NOMO-1 (cell line): ENCODE data around the gene HSPBP1.

Experiments used
- DNase-seq, 2 experiments: peaks; one replicate each; lab custom pipeline; 2025; ENCODE audit not compliant: unreplicated experiment in 2 of 2; lab: John Stamatoyannopoulos, UW

HSPBP1 gene

DNA sequence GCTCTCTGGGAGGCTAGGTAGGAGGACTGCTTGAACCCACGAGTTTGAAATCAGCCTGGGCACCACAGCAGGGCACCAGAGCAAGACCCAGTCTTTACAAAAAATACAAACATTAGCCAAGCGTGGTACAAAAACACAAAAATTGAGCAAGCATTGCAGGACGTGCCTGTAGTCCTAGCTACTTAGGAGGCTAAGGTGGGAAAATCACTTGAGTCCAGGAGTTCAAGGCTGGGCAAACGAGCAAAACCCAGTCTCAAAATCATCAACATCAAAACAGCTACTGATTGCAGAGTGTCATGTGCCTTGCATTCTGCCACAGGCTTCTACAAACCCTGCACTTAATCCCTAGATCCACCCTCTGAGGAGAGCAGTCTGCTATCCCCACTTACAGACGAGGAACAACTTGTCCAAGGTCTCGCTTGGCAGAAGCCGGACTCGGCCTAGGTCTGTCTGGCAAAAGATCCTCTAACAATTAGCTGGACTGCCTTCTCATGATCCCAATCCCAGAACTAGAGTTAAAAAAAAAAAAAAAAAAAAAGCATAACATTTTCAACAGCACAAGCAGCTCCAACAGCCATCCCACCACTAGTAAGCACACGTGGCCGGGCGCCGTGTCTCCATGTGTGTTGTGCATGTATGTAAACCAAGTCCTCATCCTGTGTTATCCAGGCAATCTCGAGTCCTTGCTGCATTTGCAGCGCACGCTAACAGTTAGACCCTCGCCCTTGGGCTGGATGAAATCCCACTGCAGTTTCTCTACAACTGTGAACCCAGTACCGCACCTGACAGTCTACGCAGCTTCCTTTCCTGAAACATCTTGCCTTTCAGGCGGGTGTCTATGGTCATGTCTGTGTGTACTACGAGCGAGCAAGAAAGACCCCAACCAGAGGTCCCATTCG lies 23.1 kb downstream of the HSPBP1 start:
- no peak for DNase-seq

DNA sequence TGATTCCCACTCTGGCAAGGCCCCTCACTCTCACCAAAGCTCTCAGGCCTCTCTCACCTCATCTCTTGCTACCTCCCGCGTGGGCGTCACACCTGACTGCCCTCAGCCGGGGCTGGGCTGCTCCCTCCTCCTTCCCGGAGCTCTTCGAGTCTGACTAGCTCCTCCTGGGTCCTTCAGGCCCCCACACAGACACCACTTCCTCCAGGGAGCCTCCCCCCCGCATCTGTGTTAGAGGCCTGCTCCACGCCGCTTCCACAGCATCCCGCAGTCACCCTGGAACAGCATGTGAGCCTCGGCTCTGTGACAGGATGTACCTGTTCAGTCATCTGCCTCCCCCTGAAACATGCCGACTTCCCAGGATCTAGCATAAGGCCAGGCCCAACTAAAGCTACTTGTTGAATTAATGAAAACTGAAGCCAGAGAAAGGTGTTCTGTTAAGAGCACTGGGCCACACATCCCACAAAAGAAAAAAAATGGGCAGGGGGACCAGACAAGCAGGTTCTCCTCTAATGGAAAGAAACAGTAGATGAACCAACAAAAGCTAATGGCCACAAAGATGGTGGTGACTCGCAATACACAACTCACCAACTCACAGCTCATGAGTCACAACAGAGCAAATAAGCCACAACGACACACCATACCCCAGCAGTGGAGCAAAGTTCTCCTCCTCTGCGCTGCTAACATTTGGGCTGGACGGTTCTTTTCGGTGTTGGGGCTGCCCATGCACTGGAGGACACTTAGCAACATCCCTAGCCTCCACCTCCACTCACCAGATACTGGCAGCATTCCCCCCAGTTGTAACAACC lies 24.1 kb downstream of the HSPBP1 start:
- DNase-seq: peak in 1 of 2 experiments; percentile 28

DNA sequence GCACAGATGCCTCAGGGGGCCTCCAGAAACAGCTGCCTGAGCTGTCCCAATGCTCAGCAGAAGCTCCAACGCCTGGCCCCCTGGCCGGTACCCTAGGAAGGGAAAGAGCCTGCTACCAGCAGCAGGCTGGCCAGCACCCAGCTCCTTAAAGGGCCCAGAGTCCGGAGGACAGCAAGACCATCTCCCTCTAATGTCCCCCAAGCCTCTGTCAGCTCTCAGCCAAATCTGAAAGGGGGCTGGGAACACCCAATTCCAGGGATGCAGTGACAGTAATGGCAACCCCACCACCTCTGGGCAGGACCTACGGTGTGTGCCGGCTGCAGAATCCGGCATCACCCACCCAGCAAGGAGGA lies 25.3 kb downstream of the HSPBP1 start:
- DNase-seq: no peak

DNA sequence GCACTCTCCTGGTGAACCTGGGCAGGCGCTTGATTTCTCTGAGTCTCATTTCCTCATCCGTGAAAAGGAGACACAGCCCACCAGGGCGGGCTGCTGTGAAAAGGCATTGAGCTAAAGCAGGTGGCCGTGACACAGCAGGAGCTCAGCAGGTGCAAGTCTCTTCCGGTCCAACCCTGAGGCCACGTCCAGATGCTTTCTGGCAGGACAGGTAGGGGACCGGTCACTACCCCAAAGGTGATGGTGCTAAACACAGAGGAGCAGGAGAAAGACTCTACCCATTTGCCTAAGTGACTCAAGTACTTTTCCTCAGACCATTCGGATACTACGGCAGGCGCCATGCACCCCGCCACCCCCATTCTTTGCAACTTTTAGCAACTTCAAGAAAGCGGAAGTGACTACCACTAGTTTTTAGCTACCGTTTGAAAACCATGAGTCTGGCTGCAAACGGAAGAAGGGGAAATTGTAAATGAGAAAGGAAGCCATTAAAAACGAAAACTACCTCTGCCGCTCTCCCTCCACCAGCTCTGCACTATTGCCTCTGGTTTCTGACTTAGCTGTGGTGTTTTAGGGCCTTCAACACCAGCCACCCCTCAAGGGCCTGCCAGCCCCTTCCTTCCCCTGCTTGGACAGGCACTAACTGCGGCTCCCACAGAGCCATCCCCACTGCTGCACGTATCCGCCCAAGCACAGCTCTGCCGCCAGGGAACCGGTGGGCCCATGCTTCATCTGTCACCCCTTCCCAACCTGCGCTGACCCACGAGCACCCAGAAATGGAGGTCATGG lies 25.9 kb downstream of the HSPBP1 start:
- DNase-seq: peak; percentile 93 to 94

DNA sequence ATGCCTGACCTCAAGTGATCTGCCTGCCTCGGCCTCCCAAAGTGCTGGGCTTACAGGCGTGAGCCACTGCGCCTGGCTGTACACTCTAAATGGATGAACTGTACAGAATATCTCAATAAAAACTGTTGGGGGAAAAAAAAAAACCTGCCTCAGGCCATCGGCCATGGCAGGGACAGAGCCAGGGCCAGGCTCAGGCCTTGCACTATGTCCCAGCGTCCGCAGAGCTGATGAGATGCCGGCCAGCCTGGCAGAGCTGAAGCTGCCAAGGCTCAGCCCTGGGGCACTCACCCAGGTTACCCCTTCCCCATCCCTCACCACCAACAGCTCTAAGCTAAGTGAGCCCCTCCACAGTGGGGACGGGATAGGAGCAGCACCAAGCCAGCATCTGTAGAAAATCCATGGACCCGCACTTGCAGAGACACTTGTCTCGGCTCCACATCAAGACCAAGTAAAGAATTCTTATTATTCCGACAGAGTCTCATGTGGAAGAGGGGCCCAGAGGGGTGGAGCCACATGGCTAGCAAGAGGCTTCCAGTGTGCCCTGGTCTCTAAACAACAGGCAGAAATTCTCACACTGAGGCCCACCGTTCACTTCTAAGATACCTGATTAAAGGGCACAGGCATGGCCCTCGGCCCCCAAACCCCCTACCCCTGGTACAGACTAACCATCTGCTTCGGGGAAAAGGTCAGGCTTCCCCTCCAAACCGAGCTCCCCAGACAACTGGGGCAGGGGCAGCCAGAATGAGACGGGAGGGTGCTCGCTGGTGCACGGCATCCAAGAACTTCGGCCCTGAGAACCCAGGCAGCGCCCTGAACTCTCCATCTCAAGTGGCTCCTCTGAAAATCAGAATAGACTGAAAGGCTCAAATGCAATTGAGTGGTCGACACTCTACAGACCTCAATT lies 26.9 kb downstream of the HSPBP1 start:
- DNase-seq: no peak

DNA sequence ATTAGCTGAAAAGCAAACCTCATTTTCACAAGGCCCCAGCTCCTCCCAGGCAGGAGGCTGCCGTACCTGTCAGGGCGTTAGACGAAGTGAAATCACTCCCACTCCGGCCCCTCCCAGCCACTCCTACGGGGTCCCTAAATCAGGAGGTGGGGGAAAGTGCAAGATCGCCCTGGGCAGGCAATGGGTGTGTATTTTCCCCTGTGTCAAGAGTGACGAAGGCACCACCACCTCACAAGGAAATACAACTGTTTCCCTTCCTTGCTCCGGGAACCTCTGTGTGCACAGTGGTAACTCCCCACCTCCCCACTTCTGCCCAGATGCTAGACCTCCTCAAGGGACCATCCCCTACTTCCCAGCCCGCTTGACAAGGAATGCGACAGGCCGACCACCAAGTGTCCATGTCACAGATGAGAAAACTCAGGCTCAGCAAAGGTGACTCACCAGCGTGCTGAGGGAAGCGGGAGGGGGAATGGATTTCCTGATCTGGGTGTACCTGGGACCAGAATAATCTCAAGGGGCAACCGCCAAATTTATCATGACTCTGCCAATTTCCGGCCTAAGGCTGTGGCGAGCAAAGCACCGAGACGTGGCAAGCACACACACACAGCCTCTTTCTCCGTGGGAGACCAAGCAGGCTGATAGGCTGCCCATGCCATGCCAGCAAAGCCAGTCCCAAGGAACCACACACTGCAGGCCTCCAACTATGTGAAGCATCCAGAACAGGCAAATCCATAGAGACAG lies 28.4 kb downstream of the HSPBP1 start:
- no peak for DNase-seq

DNA sequence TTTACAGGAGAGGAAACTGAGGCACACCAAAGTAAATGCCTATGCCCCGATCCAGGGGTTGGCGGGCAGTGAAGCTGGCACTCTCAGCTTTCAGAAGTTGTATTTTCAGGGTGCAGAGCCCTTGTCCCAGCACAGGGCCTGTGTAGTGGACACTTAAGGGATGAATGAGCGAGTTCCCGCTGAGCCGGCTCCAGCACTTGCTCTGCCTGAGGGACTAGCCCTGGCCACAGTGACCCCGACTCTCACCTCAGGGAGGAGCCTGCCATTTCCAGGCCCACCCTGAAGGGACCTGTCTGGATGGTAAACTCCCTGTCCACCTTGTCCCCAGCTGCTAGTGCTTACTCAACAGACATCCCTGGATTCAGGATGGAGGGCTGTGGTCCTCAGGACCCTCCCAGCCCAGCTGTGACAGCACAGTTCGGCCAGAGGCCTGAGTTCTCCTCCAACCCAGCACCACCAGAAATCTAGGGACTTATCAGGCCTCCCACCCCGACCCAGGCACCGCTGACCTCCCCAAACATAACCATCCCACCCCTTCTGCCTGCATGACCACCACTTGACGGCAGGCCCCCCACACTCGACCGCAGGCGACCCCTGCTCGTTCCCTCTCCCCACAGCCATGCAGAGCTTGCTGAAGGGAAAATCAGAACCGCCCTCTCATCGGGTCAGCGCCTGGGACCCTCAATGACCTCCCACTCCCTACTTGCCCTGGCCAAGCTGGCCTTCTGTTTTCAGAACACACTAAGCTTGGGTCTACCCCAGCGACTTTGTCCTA lies 29.5 kb downstream of the HSPBP1 start:
- no peak for DNase-seq

DNA sequence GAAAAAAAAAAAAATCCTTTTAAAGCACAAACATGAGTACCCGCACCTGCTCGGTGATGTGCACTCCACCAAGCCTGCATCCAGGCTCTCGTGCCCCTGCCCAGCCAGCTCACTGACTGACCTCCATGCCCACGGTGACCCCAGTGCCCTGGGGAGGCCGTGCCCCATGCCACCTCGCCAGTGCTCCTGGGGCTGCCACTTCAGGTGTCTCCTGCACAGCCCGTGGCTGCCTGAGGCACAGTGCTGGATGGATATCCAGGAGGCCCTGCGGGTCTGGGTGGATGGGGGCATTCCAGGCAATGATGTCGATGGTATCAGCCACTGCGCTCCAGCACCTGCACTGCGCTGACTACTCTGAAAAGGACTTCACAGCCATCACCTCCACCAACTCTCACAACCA lies 30.1 kb downstream of the HSPBP1 start:
- DNase-seq: no peak

DNA sequence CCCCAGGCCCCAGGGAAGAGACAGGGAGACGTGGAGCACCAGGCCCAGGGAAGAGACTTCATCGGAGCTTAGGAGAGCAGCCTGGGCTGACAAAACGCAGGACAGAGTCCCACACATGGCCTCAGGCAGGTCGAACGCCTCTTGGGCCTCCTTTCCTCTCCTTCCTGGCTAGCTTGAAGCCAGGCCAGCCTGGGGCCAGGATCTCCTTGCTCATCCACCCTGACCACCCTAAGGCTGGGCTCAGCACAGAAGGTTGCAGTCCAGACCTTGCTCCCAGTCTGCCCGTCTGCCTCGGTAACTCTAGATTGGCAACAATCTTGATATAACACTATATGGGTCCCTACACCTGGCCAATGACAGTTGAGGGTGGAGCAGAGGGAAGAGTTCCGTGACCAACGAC lies 31.2 kb downstream of the HSPBP1 start:
- DNase-seq: no peak

DNA sequence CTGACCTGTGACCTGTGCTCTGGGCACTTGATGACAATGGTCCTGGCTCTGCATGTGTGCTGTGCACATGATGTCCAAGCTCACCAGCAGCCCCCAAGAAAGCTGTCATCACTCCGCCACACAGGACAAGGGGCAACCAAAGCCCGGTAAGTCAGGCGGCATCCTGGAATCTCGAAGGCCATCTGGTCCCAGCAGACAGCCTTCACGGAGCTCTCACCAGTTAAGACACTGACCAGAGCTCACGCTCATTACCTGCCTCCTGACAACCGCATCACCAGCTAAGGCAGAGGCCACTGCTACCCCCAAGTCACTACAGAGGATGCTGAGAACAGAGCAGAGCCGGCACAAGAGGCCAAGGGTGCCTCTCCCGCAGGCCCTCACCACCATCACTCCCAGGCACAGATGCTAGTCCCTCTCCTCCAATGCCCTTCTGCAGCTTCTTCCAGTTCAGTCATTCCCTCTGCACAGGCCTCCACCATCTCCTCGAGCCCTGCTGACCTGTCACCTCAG lies 31.7 kb downstream of the HSPBP1 start:
- DNase-seq: no peak

DNA sequence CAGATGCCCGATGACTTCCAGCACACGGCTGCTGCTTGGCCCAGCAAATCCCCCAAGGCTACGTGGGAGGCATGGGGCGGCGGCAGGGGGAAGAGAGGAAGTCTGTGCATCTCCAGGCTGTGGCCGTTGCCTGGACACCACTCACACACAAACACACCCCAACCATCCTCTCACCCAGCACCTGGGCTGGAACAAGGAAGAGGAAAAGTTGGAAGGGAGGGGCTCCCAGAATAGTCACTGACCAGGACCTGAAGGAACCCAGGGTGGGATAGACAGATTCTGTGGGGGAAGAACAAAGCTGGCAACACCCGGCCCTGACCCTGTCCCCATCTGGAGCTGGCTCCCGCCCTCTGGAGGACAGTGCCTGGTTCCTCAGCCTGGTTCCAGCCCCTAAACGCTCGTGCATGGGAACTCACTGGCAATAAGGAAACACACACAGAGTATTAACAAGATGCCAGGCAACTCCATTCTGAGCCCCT lies 32.2 kb downstream of the HSPBP1 start:
- DNase-seq: no peak

DNA sequence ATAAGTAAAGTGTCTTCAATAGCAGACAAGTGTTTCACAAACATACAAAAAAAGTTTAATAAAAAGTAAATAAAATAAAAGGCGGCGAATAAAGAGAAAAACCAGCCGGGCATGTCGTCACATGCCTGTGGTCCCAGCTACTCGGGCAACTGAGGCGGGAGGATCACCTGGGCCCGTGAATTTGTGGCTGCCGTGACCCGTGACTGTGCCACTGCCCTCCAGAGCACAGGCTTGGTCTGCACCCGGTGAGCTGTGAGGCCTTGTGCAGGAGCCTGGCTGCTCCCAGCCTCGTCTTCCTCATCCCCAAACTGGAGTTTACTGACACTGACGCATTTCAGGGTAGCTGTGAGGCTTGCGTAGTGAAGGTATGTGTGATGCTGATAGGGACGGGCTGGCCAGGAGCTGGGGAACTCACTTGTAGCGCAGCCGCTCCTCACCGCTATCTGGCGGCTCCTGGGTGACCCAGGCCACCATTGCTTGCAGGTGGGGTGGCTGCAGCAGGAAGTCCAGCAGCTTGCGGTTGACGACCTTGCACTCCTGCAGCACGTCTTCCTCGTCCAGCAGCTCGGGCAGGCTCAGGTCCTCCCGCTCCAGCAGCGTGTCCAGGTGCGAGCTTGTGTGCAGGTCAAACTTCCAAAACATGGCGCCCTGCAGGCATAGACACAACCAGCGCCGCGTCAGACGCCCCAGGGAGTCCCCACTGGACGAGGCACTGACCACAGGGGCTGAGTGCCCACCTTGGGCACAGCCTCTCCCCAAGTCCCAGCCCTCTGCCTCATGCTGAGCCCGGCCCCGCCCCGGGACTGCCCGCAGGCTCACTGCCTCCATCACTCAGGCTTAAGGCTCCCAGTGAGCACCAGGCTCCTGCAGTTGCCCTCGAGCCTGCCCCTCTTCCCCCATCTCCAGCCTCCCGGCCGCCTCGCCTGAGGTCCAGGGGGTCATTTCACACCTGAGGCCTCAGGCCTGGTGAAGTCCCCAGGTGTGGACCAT lies 33.2 kb downstream of the HSPBP1 start:
- DNase-seq: no peak

DNA sequence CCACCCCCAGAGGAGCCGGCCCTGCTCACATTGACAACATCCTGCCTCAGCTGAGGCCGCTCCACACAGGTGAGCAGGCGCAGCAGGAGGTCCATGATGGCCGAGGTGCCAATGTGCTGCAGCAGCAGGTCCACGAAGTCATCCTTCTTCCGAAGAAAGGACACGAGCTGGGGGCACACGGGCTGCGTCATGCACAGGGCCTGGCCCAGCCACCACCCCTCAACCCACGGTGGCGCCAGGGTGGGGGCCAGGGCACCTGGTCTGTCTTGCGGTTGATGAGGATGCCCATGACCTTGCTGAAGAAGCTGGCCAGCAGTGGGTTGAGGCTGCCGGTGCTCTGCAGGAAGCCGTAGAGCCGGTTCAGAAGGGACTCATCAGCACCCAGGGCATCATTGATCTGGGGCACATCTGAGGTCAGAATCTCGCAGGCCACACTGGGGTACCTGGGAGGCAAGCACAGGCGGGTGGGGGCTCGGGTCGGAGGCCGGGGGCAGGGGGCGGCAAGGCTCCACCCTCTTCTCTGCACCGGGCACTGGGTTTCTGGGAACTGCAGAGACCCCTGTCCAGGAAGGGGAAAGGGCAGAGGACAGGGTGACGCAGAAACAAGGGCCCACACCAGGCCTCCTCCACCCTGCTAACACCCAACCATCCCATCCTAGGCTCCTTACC lies 34.5 kb downstream of the HSPBP1 start:
- DNase-seq: no peak

DNA sequence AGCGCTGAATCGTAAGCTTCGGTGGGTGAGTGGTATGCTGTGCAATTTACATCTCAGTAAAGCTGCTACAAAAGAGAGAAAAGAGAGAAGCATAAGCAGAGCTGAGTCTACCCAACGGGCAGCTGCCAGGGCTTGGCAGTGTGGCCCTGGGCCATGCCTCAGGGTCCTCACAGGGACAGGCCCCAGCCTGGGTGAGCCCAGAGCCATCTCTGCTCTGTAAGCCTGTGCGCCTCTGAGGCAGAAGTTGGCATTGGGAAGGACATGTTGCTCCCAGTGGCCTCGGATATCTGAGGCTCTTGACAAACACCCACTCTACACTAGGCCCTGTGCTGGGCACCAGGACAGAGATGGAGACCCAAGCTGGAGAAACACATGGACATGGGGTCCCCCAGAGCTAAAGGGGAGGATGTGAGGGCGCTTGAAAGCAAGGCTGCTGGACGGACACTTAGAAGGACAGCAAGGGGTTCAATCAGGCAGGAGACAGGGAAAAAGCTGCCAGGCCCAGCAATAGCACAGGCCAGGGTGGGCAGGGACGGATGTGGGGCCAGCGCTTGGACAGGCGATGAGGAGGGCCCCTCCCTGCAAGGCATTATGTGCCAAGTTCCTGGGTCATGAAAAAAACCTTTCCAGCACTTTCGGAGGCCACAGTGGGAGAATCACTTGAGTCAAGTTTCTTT lies 35.8 kb downstream of the HSPBP1 start:
- DNase-seq: no peak

DNA sequence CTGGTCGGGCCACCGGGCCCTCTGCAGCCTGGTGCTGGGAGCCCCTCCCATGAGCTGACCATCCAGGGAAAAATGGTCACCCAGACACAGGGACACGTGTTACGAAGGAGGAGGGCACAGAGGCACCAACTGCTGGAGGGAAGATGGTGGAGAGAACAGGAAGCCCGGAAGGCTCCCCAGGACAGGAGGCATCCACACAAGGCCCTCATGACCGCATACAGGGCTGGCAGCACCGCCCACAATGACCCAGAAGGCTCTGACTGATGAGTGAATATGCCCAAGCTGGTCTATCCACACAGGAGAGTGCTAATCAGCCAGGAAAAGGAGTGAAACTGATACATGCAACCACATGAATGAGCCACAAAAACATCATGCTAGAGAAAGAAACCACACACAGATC lies 37.4 kb downstream of the HSPBP1 start:
- no peak for DNase-seq

DNA sequence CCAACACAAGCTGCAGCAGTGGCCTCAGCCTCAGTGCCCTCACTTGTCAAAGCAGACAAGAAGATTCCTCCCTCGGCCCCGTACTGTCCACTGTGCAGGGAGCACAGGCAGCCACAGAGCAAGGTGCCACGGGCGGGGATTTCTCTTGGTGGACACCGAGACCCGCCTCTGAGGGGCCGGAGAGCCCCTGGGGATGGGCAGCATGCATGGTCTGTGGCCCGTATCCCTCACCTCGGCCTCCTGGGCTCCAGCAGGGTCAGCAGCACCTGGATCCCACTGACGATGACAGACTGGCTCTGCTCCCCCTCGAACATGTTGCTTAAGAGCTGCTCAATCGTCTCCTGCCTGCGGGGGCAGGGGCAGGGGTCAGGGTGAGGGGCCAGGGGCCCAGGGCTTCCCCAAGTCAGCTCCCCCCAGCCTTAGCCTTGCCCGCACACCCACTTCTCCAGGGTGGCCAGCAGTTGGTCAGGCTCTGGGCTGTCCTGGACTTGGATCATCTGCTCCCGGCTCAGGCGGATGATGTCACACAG lies 37.9 kb downstream of the HSPBP1 start:
- DNase-seq: no peak
